PC-3 (cell line): Measurements from ENCODE around the gene SDK1. TPM values are rescaled to one million over a fixed set of nuclear protein-coding genes. Genes with fewer than 3 reads are reported as not detected.

Experiments used
- ATAC-seq: fragments of 200-7000 bp; cut with Tn5 transposase; 2 replicates; pipeline ENCODE4 v1.9.1; 2020; ENCODE audit warnings: mild to moderate bottlenecking, moderate library complexity
- BruUV-seq: library from RNA; stranded (reverse); fragments of 400-500 nt; replicated peaks from 2 replicates; lab custom pipeline; 2021; lab: Mats Ljungman, UMichigan
- CTCF ChIA-PET: fragments of 300-600 bp; sonication (Branson Sonifier 250); formaldehyde crosslinking; loops from one replicate; lab custom pipeline; 2022; ENCODE audit warnings: antibody characterized with exemption; lab: Charles Lee
- POLR2A ChIA-PET: fragments of 300-600 bp; sonication (Branson Sonifier 250); formaldehyde crosslinking; loops from one replicate; lab custom pipeline; 2022; ENCODE audit warnings: antibody characterized with exemption; ENCODE audit not compliant: unreplicated experiment; lab: Charles Lee
- DNase-seq: peaks from one replicate; pipeline ENCODE4 v3.0.0-alpha.2; 2015
- H2AFZ ChIP-seq: fragments of 300-600 bp; sonication (generic); 2 replicates; pipeline ENCODE4 v1.6.0; 2016; ENCODE audit warnings: antibody characterized with exemption, low read length
- H3F3A ChIP-seq: fragments of 300-600 bp; sonication (generic); one replicate; pipeline ENCODE4 v1.6.0; 2017; ENCODE audit warnings: antibody characterized with exemption, low read length, control low read depth, mild to moderate bottlenecking; ENCODE audit not compliant: unreplicated experiment
- H3K27ac ChIP-seq: fragments of 300-600 bp; sonication (generic); 2 replicates; pipeline ENCODE4 v1.5.1; 2016; ENCODE audit warnings: mild to moderate bottlenecking, low read length
- H3K27me3 ChIP-seq: fragments of 300-600 bp; sonication (generic); 2 replicates; pipeline ENCODE4 v1.6.1; 2016; ENCODE audit warnings: low read length, mixed read lengths
- H3K36me3 ChIP-seq: fragments of 300-600 bp; sonication (generic); 2 replicates; pipeline ENCODE4 v1.6.1; 2016; ENCODE audit warnings: low read depth, mixed run types, low read length, mixed read lengths
- H3K4me1 ChIP-seq: fragments of 300-600 bp; sonication (generic); 2 replicates; pipeline ENCODE4 v1.5.1; 2016; ENCODE audit warnings: low read length; ENCODE audit not compliant: insufficient read depth
- H3K4me2 ChIP-seq: fragments of 300-600 bp; sonication (generic); 2 replicates; pipeline ENCODE4 v1.6.0; 2016; ENCODE audit warnings: low read length
- H3K4me3 ChIP-seq: fragments of 300-600 bp; sonication (generic); 2 replicates; pipeline ENCODE4 v1.5.1; 2016; ENCODE audit warnings: mild to moderate bottlenecking, low read length, mixed read lengths
- H3K79me2 ChIP-seq: fragments of 300-600 bp; sonication (generic); 2 replicates; pipeline ENCODE4 v1.6.1; 2017; ENCODE audit warnings: low read length, mixed read lengths
- H3K9ac ChIP-seq: fragments of 300-600 bp; sonication (generic); 2 replicates; pipeline ENCODE4 v1.6.0; 2016; ENCODE audit warnings: mild to moderate bottlenecking, low read length
- H3K9me2 ChIP-seq: fragments of 300-600 bp; sonication (generic); replicated peaks from 2 replicates; pipeline ENCODE4 v1.6.1; 2016; ENCODE audit warnings: mixed run types, low read length, mixed read lengths
- H3K9me3 ChIP-seq: fragments of 300-600 bp; sonication (generic); 2 replicates; pipeline ENCODE4 v1.6.1; 2016; ENCODE audit warnings: low read length, mixed read lengths
- H4K20me1 ChIP-seq: fragments of 300-600 bp; sonication (generic); 2 replicates; pipeline ENCODE4 v1.6.1; 2016; ENCODE audit warnings: low read length, mixed read lengths
- EZH2 ChIP-seq: fragments of 300-600 bp; sonication (generic); IDR thresholded peaks from one replicate; pipeline ENCODE4 v1.6.1; 2017; ENCODE audit warnings: antibody characterized with exemption, mild to moderate bottlenecking, low read length; ENCODE audit not compliant: unreplicated experiment
- EZH2phosphoT487 ChIP-seq: fragments of 300-600 bp; sonication (generic); IDR thresholded peaks from 2 replicates; pipeline ENCODE4 v1.6.1; 2018; ENCODE audit warnings: mild to moderate bottlenecking, antibody characterized with exemption, low read length, borderline replicate concordance
- intact Hi-C: fragments of 100-400 bp; cut with micrococcal nuclease; formaldehyde crosslinking; loops from 2 replicates; pipeline ENCODE4 v1.9.0; 2023
- total RNA-seq: library from RNA; depleted of rRNA; stranded (reverse); fragments of >200 nt; gene quantifications from 2 replicates; pipeline ENCODE4 v1.2.3, GENCODE V29; 2014
- TF ChIP-seq, protein P1 (sequence below): fragments of 300-600 bp; sonication (generic); conservative IDR thresholded peaks from 2 replicates; pipeline ENCODE4 v1.5.1; 2017; ENCODE audit warnings: antibody characterized with exemption, low read depth, mild to moderate bottlenecking, low read length

SDK1 gene
- total RNA-seq, 1 experiment from 2014 or later: 2.8 TPM

DNA sequence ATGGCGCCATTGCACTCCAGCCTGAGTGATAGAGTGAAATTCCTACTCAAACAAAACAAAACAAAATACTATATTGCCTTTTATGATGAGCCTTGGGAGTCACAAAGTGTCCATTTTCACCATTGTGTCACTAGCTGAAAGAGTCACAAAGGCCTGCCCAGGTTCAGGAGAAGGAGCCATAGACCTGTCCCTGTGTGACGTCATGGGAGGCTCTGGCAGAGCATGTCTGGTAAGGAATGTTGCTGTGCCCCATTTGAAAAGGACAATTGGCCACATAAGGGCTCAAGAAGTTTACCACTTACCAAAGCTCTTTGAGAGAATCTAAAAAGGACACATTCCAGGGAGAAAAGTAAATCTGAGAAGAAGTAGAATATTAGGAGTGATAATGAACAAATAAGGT lies 367.7 kb downstream of the SDK1 start:
- H3F3A ChIP-seq: no peaks in the 10 kb centered on the region
- no peaks in the 10 kb centered on the region for H3K27me3 ChIP-seq
- no TSS peak for BruUV-seq
- H4K20me1 ChIP-seq: no peaks in the 10 kb centered on the region
- intact Hi-C loops: no loop called here
- no peaks in the 10 kb centered on the region for H3K36me3 ChIP-seq
- no peaks in the 10 kb centered on the region for H3K9me2 ChIP-seq
- H3K79me2 ChIP-seq: no peaks in the 10 kb centered on the region
- ATAC-seq (no peak), DNase-seq (no peak)
- CTCF ChIA-PET: no interaction called here
- TF ChIP-seq, protein P1, sequence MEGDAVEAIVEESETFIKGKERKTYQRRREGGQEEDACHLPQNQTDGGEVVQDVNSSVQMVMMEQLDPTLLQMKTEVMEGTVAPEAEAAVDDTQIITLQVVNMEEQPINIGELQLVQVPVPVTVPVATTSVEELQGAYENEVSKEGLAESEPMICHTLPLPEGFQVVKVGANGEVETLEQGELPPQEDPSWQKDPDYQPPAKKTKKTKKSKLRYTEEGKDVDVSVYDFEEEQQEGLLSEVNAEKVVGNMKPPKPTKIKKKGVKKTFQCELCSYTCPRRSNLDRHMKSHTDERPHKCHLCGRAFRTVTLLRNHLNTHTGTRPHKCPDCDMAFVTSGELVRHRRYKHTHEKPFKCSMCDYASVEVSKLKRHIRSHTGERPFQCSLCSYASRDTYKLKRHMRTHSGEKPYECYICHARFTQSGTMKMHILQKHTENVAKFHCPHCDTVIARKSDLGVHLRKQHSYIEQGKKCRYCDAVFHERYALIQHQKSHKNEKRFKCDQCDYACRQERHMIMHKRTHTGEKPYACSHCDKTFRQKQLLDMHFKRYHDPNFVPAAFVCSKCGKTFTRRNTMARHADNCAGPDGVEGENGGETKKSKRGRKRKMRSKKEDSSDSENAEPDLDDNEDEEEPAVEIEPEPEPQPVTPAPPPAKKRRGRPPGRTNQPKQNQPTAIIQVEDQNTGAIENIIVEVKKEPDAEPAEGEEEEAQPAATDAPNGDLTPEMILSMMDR: no peak
- no peak for TF ChIP-seq EZH2phosphoT487
- TF ChIP-seq EZH2: no peak
- POLR2A ChIA-PET: no interaction called here
- H2AFZ ChIP-seq: no peak overlapping the region
- H3K4me2 ChIP-seq: no peak overlapping the region
- H3K9ac ChIP-seq: no peak overlapping the region
- no peak overlapping the region for H3K4me3 ChIP-seq
- no peak overlapping the region for H3K27ac ChIP-seq
- H3K4me1 ChIP-seq: no peaks in the 10 kb centered on the region
- H3K9me3 ChIP-seq: no peaks in the 10 kb centered on the region

DNA sequence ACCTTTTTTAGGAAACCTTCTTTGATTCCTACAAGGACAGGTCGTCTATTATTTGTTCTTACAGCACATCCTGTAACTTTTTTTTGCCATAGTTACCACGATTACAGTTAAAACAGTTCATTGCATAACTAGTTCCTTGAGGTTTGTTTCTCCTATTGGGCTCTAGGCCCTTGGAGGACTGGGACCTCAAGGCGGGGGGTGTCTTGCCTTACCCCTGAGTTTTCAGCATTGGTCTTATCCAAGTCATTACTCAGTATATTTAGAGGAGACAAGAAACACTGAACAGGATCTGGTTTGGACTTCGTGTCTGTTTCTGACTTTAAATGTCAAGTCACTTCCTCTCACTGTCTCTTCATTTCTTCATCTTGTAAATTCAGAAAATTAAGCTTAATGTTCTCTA lies 369.8 kb downstream of the SDK1 start:
- Histone ChIP-seq H3F3A (no peaks in the 10 kb centered on the region), H3K36me3 (no peaks in the 10 kb centered on the region), H4K20me1 (no peaks in the 10 kb centered on the region), H3K9me3 (no peaks in the 10 kb centered on the region), H2AFZ (no peak overlapping the region), H3K4me2 (no peak overlapping the region), H3K4me3 (no peak overlapping the region), H3K27me3 (no peaks in the 10 kb centered on the region), H3K4me1 (no peaks in the 10 kb centered on the region), H3K9ac (no peak overlapping the region), H3K79me2 (no peaks in the 10 kb centered on the region), H3K9me2 (no peaks in the 10 kb centered on the region), H3K27ac (no peak overlapping the region)
- BruUV-seq: no TSS peak
- TF ChIP-seq EZH2 (no peak), EZH2phosphoT487 (no peak)
- TF ChIP-seq, protein P1: no peak
- no peak for DNase-seq
- POLR2A ChIA-PET: no interaction called here
- no peak for ATAC-seq
- intact Hi-C loops: loop anchor here (5.0 kb wide), 1 partner anchor 189 kb away; no protein-coding TSS in a partner anchor
- CTCF ChIA-PET: no interaction called here

DNA sequence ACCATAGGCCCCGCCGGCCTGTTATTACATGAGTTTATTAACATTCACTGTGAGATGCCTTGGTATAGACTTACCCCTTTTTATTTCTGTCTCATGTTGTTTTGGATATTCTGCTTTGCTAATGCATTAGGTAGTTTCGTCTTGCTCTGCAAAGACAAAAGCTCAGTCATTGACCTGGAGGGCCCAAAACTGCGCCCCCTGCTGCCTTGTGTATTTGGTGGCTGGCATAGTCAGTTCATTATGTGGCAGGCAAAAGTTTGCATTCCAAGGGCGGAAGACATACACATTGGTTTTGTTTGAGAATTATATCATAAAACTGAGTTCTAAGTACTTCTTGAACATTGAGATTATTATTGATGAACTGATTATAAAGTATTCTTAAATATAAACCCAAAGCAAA lies 372.5 kb downstream of the SDK1 start:
- no TSS peak for BruUV-seq
- DNase-seq (peak; percentile 42), ATAC-seq (peak; percentile 35; the same call in 1 of the 2 replicates)
- no peak overlapping the region for H3K4me3 ChIP-seq
- no peaks in the 10 kb centered on the region for H3K9me2 ChIP-seq
- no peak overlapping the region for H3K4me2 ChIP-seq
- H2AFZ ChIP-seq: no peak overlapping the region
- no peak overlapping the region for H3K27ac ChIP-seq
- no peaks in the 10 kb centered on the region for H3K36me3 ChIP-seq
- ChIA-PET POLR2A (interaction anchor here (0.6 kb wide), 1 partner anchor 582 kb away, joined by 4 read pairs; no protein-coding TSS in a partner anchor), CTCF (no interaction called here)
- TF ChIP-seq EZH2: no peak
- TF ChIP-seq, protein P1: peak; percentile 68
- no peaks in the 10 kb centered on the region for H3K79me2 ChIP-seq
- no peaks in the 10 kb centered on the region for H4K20me1 ChIP-seq
- H3K9me3 ChIP-seq: no peaks in the 10 kb centered on the region
- H3K9ac ChIP-seq: no peak overlapping the region
- H3K27me3 ChIP-seq: no peaks in the 10 kb centered on the region
- H3K4me1 ChIP-seq: no peaks in the 10 kb centered on the region
- intact Hi-C loops: loop anchor here (5.0 kb wide), 1 partner anchor 191 kb away; no protein-coding TSS in a partner anchor
- no peaks in the 10 kb centered on the region for H3F3A ChIP-seq
